ENCODE measurements around the gene TBC1D22A.

DNA sequence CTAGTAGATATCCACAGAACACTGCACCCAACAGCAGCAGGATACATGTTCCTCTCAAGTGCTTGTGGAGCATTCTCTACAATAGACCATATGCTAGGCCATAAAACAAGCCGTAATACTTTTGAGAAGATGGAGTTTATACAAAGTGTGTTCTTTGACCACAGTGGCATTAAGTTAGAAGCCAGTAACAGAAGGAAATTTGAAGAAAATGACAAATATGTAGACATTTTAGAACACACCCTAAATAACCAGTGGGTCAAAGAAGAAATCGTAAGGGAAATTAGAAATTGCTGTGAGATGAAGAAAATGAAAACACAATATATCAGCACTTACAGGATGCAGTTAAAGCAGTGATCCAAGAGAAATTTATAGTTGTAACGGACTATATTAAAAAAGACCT is 163.4 kb downstream of the TBC1D22A start:
- TF ChIP-seq, protein P1, sequence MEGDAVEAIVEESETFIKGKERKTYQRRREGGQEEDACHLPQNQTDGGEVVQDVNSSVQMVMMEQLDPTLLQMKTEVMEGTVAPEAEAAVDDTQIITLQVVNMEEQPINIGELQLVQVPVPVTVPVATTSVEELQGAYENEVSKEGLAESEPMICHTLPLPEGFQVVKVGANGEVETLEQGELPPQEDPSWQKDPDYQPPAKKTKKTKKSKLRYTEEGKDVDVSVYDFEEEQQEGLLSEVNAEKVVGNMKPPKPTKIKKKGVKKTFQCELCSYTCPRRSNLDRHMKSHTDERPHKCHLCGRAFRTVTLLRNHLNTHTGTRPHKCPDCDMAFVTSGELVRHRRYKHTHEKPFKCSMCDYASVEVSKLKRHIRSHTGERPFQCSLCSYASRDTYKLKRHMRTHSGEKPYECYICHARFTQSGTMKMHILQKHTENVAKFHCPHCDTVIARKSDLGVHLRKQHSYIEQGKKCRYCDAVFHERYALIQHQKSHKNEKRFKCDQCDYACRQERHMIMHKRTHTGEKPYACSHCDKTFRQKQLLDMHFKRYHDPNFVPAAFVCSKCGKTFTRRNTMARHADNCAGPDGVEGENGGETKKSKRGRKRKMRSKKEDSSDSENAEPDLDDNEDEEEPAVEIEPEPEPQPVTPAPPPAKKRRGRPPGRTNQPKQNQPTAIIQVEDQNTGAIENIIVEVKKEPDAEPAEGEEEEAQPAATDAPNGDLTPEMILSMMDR (conservative IDR thresholded peaks at IDR 0.05; ENCODE audit: low read depth in 2 of 2) = no peak
- TF ChIP-seq POLR2AphosphoS5 (IDR thresholded peaks at IDR 0.05; ENCODE audit: low read depth) = no peak
- no peak for TF ChIP-seq EZH2 (IDR thresholded peaks at IDR 0.05; ENCODE audit: low read depth, unreplicated experiment)
- TF ChIP-seq, protein P2, sequence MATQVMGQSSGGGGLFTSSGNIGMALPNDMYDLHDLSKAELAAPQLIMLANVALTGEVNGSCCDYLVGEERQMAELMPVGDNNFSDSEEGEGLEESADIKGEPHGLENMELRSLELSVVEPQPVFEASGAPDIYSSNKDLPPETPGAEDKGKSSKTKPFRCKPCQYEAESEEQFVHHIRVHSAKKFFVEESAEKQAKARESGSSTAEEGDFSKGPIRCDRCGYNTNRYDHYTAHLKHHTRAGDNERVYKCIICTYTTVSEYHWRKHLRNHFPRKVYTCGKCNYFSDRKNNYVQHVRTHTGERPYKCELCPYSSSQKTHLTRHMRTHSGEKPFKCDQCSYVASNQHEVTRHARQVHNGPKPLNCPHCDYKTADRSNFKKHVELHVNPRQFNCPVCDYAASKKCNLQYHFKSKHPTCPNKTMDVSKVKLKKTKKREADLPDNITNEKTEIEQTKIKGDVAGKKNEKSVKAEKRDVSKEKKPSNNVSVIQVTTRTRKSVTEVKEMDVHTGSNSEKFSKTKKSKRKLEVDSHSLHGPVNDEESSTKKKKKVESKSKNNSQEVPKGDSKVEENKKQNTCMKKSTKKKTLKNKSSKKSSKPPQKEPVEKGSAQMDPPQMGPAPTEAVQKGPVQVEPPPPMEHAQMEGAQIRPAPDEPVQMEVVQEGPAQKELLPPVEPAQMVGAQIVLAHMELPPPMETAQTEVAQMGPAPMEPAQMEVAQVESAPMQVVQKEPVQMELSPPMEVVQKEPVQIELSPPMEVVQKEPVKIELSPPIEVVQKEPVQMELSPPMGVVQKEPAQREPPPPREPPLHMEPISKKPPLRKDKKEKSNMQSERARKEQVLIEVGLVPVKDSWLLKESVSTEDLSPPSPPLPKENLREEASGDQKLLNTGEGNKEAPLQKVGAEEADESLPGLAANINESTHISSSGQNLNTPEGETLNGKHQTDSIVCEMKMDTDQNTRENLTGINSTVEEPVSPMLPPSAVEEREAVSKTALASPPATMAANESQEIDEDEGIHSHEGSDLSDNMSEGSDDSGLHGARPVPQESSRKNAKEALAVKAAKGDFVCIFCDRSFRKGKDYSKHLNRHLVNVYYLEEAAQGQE (IDR thresholded peaks at IDR 0.05; ENCODE audit: unreplicated experiment) = no peak
- no peak for TF ChIP-seq EZH2phosphoT487 (IDR thresholded peaks at IDR 0.05; ENCODE audit: unreplicated experiment)
- TF ChIP-seq, protein P3, sequence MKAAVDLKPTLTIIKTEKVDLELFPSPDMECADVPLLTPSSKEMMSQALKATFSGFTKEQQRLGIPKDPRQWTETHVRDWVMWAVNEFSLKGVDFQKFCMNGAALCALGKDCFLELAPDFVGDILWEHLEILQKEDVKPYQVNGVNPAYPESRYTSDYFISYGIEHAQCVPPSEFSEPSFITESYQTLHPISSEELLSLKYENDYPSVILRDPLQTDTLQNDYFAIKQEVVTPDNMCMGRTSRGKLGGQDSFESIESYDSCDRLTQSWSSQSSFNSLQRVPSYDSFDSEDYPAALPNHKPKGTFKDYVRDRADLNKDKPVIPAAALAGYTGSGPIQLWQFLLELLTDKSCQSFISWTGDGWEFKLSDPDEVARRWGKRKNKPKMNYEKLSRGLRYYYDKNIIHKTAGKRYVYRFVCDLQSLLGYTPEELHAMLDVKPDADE (IDR thresholded peaks at IDR 0.05) = no peak
- TF ChIP-seq CREB1 (CRISPR knock-in tag; IDR thresholded peaks at IDR 0.05; ENCODE audit: low read depth) = no peak
- no peak for TF ChIP-seq NANOG (IDR thresholded peaks at IDR 0.05; ENCODE audit: borderline replicate concordance)
- no peak for TF ChIP-seq ZNF114 (CRISPR knock-in tag; IDR thresholded peaks at IDR 0.05)
- TF ChIP-seq, protein P4, sequence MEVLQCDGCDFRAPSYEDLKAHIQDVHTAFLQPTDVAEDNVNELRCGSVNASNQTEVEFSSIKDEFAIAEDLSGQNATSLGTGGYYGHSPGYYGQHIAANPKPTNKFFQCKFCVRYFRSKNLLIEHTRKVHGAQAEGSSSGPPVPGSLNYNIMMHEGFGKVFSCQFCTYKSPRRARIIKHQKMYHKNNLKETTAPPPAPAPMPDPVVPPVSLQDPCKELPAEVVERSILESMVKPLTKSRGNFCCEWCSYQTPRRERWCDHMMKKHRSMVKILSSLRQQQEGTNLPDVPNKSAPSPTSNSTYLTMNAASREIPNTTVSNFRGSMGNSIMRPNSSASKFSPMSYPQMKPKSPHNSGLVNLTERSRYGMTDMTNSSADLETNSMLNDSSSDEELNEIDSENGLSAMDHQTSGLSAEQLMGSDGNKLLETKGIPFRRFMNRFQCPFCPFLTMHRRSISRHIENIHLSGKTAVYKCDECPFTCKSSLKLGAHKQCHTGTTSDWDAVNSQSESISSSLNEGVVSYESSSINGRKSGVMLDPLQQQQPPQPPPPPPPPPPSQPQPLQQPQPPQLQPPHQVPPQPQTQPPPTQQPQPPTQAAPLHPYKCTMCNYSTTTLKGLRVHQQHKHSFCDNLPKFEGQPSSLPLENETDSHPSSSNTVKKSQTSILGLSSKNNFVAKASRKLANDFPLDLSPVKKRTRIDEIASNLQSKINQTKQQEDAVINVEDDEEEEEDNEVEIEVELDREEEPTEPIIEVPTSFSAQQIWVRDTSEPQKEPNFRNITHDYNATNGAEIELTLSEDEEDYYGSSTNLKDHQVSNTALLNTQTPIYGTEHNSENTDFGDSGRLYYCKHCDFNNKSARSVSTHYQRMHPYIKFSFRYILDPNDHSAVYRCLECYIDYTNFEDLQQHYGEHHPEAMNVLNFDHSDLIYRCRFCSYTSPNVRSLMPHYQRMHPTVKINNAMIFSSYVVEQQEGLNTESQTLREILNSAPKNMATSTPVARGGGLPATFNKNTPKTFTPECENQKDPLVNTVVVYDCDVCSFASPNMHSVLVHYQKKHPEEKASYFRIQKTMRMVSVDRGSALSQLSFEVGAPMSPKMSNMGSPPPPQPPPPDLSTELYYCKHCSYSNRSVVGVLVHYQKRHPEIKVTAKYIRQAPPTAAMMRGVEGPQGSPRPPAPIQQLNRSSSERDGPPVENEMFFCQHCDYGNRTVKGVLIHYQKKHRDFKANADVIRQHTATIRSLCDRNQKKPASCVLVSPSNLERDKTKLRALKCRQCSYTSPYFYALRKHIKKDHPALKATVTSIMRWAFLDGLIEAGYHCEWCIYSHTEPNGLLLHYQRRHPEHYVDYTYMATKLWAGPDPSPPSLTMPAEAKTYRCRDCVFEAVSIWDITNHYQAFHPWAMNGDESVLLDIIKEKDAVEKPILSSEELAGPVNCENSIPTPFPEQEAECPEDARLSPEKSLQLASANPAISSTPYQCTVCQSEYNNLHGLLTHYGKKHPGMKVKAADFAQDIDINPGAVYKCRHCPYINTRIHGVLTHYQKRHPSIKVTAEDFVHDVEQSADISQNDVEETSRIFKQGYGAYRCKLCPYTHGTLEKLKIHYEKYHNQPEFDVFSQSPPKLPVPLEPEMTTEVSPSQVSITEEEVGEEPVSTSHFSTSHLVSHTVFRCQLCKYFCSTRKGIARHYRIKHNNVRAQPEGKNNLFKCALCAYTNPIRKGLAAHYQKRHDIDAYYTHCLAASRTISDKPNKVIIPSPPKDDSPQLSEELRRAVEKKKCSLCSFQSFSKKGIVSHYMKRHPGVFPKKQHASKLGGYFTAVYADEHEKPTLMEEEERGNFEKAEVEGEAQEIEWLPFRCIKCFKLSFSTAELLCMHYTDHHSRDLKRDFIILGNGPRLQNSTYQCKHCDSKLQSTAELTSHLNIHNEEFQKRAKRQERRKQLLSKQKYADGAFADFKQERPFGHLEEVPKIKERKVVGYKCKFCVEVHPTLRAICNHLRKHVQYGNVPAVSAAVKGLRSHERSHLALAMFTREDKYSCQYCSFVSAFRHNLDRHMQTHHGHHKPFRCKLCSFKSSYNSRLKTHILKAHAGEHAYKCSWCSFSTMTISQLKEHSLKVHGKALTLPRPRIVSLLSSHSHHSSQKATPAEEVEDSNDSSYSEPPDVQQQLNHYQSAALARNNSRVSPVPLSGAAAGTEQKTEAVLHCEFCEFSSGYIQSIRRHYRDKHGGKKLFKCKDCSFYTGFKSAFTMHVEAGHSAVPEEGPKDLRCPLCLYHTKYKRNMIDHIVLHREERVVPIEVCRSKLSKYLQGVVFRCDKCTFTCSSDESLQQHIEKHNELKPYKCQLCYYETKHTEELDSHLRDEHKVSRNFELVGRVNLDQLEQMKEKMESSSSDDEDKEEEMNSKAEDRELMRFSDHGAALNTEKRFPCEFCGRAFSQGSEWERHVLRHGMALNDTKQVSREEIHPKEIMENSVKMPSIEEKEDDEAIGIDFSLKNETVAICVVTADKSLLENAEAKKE (CRISPR knock-in tag; IDR thresholded peaks at IDR 0.05) = no peak
- TF ChIP-seq STAT1 (IDR thresholded peaks at IDR 0.05; ENCODE audit: unreplicated experiment) = no peak
- TF ChIP-seq JUNB (IDR thresholded peaks at IDR 0.05; ENCODE audit: unreplicated experiment) = no peak
